Stimulated activated naive CD8-positive, alpha-beta T cell treated with anti-CD3 and anti-CD28 coated beads, Interleukin-15, Interleukin-2, amounts not matched to agents 100 ng/mL and 50 ng/mL, for 24 hours (primary cell): ENCODE measurements around the gene DTD1.
"Not testable (repeated sequence)": the region's sequence is repeated elsewhere in the genome, so short reads cannot be mapped to it uniquely, and the experiment has no call there.

ENCODE experiments used
- H3K27ac Mint-ChIP-seq: one replicate; pipeline ENCODE4 v1.8.0; 2021; ENCODE audit warnings: mild to moderate bottlenecking, mixed read lengths
- H3K27me3 Mint-ChIP-seq: one replicate; pipeline ENCODE4 v1.8.0; 2021; ENCODE audit warnings: mixed read lengths
- H3K36me3 Mint-ChIP-seq: one replicate; pipeline ENCODE4 v1.8.0; 2021; ENCODE audit warnings: low read depth, mixed read lengths
- H3K4me1 Mint-ChIP-seq: one replicate; pipeline ENCODE4 v1.8.0; 2021; ENCODE audit warnings: low read depth, mixed read lengths
- H3K4me3 Mint-ChIP-seq: one replicate; pipeline ENCODE4 v1.8.0; 2021; ENCODE audit warnings: mild to moderate bottlenecking, mixed read lengths
- H3K9me3 Mint-ChIP-seq: one replicate; pipeline ENCODE4 v1.8.0; 2021; ENCODE audit warnings: mixed read lengths

Gene DTD1

GRCh38 chr20:18787046-18787445, 199.2 kb downstream of the DTD1 start:
- H3K36me3 Mint-ChIP-seq, H3K9me3 Mint-ChIP-seq, H3K27ac Mint-ChIP-seq, H3K4me1 Mint-ChIP-seq, H3K4me3 Mint-ChIP-seq: not testable (repeated sequence)
- H3K27me3 Mint-ChIP-seq, result peaks cover 28% of the 10 kb centered on the region

- Mint-ChIP-seq H3K4me3 (no peak overlapping the region), H3K27ac (no peak overlapping the region), H3K4me1 (no peaks in the 10 kb centered on the region), H3K27me3 (peaks cover 34% of the 10 kb centered on the region), H3K36me3 (no peaks in the 10 kb centered on the region), H3K9me3 (no peaks in the 10 kb centered on the region)
Measured at GRCh38 chr20:18788021-18788420, 200.2 kb downstream of the DTD1 start.

- peaks cover 8% of the 10 kb centered on the region for H3K4me1 Mint-ChIP-seq
- no peaks in the 10 kb centered on the region for H3K36me3 Mint-ChIP-seq
- H3K27me3 Mint-ChIP-seq, result peaks cover 32% of the 10 kb centered on the region
- peaks cover under 1% of the 10 kb centered on the region for H3K9me3 Mint-ChIP-seq
- H3K27ac Mint-ChIP-seq, result no peak overlapping the region
- H3K4me3 Mint-ChIP-seq, result no peak overlapping the region
Measured at GRCh38 chr20:18790787-18791186, 202.9 kb downstream of the DTD1 start.

- Mint-ChIP-seq H3K9me3 (peaks cover 9% of the 10 kb centered on the region), H3K36me3 (peaks cover 7% of the 10 kb centered on the region), H3K27ac (peak overlapping the region; percentile 87), H3K4me3 (peak overlapping the region; percentile 88), H3K4me1 (peaks cover 8% of the 10 kb centered on the region), H3K27me3 (peaks cover 22% of the 10 kb centered on the region)
Measured at GRCh38 chr20:18793625-18794427, 206.0 kb downstream of the DTD1 start.

GRCh38 chr20:18794428-18794787, 206.6 kb downstream of the DTD1 start:
- H3K27me3 Mint-ChIP-seq, result peaks cover 22% of the 10 kb centered on the region
- H3K4me1 Mint-ChIP-seq, result peaks cover 8% of the 10 kb centered on the region
- peaks cover 7% of the 10 kb centered on the region for H3K36me3 Mint-ChIP-seq
- peaks cover 9% of the 10 kb centered on the region for H3K9me3 Mint-ChIP-seq
- peak overlapping the region; percentile 88 for H3K4me3 Mint-ChIP-seq
- H3K27ac Mint-ChIP-seq, result peak overlapping the region; percentile 87

DNA sequence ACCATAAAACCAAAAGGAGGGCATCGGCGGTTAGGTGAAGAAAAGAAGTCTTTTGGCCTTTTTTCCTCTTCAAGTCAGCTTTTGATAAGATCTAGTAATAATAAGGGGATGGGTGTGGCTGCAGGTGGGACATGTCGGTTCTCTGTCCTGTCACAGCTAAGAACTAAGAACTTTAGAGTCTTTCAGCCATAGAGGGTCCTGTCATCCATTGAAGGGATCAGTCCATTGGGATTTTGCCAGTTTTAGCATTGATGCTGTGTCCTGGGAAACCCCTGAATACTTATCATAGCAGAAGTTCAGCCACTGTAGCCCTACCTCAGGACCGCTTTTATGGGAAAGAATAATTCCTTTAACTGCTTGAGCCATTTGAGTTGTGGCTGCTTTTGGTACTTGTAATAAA, 207.5 kb downstream of the DTD1 start:
- no peak overlapping the region for H3K27ac Mint-ChIP-seq
- peak overlapping the region; percentile 88 for H3K4me3 Mint-ChIP-seq
- H3K36me3 Mint-ChIP-seq, result peaks cover 7% of the 10 kb centered on the region
- peaks cover 9% of the 10 kb centered on the region for H3K9me3 Mint-ChIP-seq
- peaks cover 8% of the 10 kb centered on the region for H3K4me1 Mint-ChIP-seq
- H3K27me3 Mint-ChIP-seq, result peaks cover 16% of the 10 kb centered on the region

DNA sequence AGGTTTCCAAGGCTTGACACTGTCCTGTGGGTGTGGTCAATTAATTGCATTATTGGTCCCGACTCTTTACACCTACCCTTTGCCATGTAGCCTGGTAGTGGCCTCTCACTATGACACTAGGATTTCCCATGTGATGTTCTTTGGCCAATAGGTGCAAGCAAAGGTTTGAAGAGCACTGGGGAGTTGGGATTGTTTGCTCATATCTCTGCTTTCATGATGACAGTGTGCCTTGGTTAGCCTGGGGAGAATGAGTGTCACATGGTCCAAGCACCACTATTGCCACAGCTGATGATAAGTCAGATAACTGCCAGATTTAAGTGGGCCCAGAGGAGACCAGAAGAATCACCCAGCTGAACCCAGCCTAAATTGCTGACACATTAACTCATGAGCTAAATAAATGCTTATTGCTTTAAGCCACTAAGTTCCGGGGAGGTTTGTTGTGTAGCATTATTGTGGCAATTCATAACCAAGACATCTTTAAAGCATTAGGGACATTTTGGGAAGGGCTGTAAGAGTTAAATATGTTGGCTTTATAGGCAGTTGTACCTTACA, 208.5 kb downstream of the DTD1 start:
- Mint-ChIP-seq H3K27me3 (peaks cover 10% of the 10 kb centered on the region), H3K9me3 (peaks cover 9% of the 10 kb centered on the region), H3K4me1 (peaks cover 8% of the 10 kb centered on the region), H3K4me3 (no peak overlapping the region), H3K27ac (no peak overlapping the region), H3K36me3 (peaks cover 7% of the 10 kb centered on the region)

DNA sequence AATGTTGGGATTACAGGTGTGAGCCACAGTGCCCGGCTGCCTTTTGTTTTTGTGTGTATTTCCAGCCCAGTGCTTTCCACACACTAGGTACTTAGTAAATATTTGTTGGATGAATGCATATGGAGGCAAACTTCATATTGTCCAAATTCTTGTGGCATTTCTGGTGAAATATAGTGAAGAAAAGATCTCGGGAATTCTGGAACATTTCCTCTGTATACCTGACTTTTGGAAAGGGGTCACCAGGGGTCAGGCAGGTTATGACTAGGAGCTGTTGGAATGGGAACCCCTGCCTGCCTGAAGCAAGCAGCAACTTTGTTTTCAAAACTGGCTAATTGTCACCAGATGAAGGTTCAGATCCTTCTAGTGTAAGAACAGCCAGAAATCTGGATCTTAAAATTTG, 213.7 kb downstream of the DTD1 start:
- H3K27me3 Mint-ChIP-seq, result no peaks in the 10 kb centered on the region
- H3K27ac Mint-ChIP-seq, result no peak overlapping the region
- no peaks in the 10 kb centered on the region for H3K36me3 Mint-ChIP-seq
- no peak overlapping the region for H3K4me3 Mint-ChIP-seq
- H3K9me3 Mint-ChIP-seq, result peaks cover 1% of the 10 kb centered on the region
- peaks cover 17% of the 10 kb centered on the region for H3K4me1 Mint-ChIP-seq

DNA sequence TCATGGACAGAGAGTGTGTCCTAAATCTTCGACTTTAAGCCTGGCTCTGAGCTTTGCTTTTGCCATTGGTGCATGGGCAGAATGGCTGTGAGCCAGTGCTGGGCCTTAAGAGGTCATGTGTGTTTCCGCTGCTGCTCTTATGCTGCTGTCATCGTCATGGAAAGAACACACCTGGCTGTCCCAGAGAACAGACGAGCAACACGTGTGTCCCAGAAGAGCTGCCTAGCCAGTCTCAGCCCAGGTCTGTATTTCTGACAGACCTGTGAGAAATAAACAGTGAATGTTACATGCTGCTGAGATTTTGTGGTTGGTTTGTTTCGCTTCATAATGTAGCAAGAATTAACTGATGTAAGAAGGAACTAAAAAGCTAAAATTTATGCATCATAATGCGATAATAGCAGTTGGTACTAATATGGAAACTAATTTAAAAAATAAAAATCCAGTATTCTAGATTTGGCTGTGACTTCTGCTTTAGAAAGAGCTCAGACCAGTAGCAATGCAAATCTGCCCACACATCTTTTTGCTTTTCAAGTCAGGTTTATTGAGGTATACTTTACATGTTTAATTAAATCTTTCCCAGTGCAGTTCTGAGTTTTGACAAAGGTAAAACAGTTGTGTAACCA, 214.3 kb downstream of the DTD1 start:
- Mint-ChIP-seq H3K27me3 (no peaks in the 10 kb centered on the region), H3K4me1 (peaks cover 20% of the 10 kb centered on the region), H3K4me3 (no peak overlapping the region), H3K9me3 (no peaks in the 10 kb centered on the region), H3K27ac (no peak overlapping the region), H3K36me3 (no peaks in the 10 kb centered on the region)

DNA sequence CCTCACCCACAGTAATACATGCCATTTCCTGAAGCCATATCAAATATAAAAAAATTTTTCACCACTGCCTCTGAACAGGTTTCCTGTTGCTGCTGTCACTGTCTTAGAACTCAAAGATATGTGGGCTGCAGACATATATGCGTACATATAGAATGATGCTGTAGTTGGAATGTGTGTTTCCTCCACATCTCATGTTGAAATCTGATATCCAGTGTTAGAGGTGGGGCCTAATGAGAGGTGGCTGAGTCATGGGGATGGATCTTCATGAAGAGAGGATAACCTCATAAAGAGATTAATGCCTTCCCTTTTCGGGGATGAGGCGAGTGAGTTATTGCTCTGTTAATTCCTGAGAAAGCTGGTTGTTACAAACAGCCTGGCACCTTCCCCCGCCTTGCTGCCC, 218.0 kb downstream of the DTD1 start:
- no peaks in the 10 kb centered on the region for H3K27me3 Mint-ChIP-seq
- no peaks in the 10 kb centered on the region for H3K9me3 Mint-ChIP-seq
- H3K4me1 Mint-ChIP-seq, result peaks cover 20% of the 10 kb centered on the region
- peak overlapping the region; percentile 16 for H3K27ac Mint-ChIP-seq
- H3K4me3 Mint-ChIP-seq, result no peak overlapping the region
- H3K36me3 Mint-ChIP-seq, result no peaks in the 10 kb centered on the region

DNA sequence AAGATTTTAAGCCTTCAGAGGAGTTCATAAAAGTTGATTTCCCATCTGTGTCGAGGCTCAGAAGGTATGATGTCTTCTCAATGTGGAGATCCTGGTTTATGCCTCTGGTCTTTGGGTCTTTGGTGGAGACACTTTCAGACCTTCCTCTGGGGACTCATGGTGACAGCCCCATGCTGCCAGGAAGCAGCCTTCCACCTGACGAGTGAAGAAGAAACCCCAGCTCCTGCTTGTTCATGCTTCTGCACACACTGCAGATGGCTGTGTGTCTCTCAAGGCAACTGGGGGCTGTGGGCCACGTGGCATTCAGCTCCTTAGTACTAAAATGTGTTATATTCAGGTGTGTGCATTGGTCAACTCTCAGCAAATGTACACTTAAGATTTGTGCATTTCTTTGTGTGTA, 220.9 kb downstream of the DTD1 start:
- Mint-ChIP-seq H3K27me3 (no peaks in the 10 kb centered on the region), H3K36me3 (no peaks in the 10 kb centered on the region), H3K27ac (no peak overlapping the region), H3K9me3 (no peaks in the 10 kb centered on the region), H3K4me1 (peaks cover 20% of the 10 kb centered on the region), H3K4me3 (no peak overlapping the region)

- H3K4me3 Mint-ChIP-seq, result no peak overlapping the region
- no peaks in the 10 kb centered on the region for H3K36me3 Mint-ChIP-seq
- no peaks in the 10 kb centered on the region for H3K27me3 Mint-ChIP-seq
- H3K27ac Mint-ChIP-seq, result no peak overlapping the region
- no peaks in the 10 kb centered on the region for H3K9me3 Mint-ChIP-seq
- peaks cover 6% of the 10 kb centered on the region for H3K4me1 Mint-ChIP-seq
Measured at GRCh38 chr20:18811186-18811585, 223.3 kb downstream of the DTD1 start.

- Mint-ChIP-seq H3K36me3 (no peaks in the 10 kb centered on the region), H3K27me3 (no peaks in the 10 kb centered on the region), H3K9me3 (no peaks in the 10 kb centered on the region), H3K4me3 (no peak overlapping the region), H3K4me1 (no peaks in the 10 kb centered on the region), H3K27ac (no peak overlapping the region)
Measured at GRCh38 chr20:18811904-18812303, 224.1 kb downstream of the DTD1 start.

DNA sequence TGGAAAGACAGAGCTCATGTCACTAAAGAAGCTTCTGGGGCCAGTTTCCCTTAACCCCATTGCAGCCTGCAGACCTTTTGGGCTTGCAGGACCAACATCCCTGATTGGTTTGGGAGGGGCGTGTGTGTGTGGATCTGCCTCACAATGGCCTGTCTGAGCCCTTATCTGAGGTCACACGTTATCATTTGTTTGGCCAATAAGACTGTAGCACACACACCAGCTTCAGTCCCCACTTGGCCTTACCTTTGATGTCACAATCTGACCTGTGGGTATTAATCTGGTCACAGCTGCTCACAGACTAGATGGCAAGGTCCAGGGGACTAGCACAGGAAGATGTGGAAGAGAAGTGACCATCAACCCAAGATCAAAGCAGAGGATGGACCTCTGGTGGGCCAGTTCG, 225.6 kb downstream of the DTD1 start, which contains the start of gene SCP2D1:
TSS of gene SCP2D1 (plus strand) at position 301 of the 400 bp plus-strand sequence. CDS start at position 334, 33 bp downstream.
- Mint-ChIP-seq H3K9me3 (no peaks in the 10 kb centered on the region), H3K27ac (no peak within 1 kb of the TSS), H3K27me3 (no peaks in the 10 kb centered on the region), H3K36me3 (no peaks in the 10 kb centered on the region), H3K4me3 (no peak within 1 kb of the TSS), H3K4me1 (no peaks in the 10 kb centered on the region)

- Mint-ChIP-seq H3K27ac (no peak overlapping the region), H3K9me3 (no peaks in the 10 kb centered on the region), H3K4me1 (no peaks in the 10 kb centered on the region), H3K36me3 (no peaks in the 10 kb centered on the region), H3K4me3 (no peak overlapping the region), H3K27me3 (no peaks in the 10 kb centered on the region)
Measured at GRCh38 chr20:18815194-18815942, 227.5 kb downstream of the DTD1 start.
